ENCODE measurements around the gene PCDHA7. TPM values are rescaled to one million over a fixed set of nuclear protein-coding genes. Genes with fewer than 3 reads are reported as not detected.

Gene PCDHA7, protein sequence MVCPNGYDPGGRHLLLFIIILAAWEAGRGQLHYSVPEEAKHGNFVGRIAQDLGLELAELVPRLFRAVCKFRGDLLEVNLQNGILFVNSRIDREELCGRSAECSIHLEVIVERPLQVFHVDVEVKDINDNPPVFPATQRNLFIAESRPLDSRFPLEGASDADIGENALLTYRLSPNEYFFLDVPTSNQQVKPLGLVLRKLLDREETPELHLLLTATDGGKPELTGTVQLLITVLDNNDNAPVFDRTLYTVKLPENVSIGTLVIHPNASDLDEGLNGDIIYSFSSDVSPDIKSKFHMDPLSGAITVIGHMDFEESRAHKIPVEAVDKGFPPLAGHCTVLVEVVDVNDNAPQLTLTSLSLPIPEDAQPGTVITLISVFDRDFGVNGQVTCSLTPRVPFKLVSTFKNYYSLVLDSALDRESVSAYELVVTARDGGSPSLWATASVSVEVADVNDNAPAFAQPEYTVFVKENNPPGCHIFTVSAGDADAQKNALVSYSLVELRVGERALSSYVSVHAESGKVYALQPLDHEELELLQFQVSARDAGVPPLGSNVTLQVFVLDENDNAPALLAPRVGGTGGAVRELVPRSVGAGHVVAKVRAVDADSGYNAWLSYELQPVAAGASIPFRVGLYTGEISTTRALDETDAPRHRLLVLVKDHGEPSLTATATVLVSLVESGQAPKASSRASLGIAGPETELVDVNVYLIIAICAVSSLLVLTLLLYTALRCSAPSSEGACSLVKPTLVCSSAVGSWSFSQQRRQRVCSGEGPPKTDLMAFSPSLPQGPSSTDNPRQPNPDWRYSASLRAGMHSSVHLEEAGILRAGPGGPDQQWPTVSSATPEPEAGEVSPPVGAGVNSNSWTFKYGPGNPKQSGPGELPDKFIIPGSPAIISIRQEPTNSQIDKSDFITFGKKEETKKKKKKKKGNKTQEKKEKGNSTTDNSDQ
- total RNA-seq (ENCODE audit: low replicate concordance): 0.75 and 1.5 TPM in 2 replicates

DNA sequence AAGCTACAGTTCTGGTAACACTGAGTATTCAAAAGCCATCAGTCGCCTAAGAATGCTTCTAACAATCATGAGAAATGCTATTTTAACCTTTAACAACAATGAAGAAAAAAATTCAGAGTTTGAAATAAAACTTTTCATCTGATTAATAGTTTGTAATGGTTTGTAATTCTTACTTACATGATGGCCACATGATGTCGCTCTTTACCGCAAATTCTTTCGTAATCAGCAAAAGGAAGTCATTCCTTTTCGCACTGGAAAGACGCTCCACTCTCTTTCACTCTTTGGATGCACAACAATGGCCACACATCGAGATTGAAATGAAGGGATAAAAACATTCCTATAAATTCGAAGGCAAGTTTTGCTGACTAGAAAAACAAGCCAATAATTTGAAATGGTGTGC lies at the start of gene PCDHA7:
TSS of gene PCDHA7 (plus strand) at position 277 of the 400 bp plus-strand sequence. CDS start at position 392, 115 bp downstream.

GRCh38 chr5:140785905-140786686 lies 48.0 kb upstream of the PCDHA7 start, which contains the start of gene PCDHA1:
Gene PCDHA1, plus strand, starts transcription at chr5:140786140.

GRCh38 chr5:140794595-140795258 lies 39.3 kb upstream of the PCDHA7 start, which contains the start of gene PCDHA2:
Gene PCDHA2, plus strand, starts transcription at chr5:140794852.

DNA sequence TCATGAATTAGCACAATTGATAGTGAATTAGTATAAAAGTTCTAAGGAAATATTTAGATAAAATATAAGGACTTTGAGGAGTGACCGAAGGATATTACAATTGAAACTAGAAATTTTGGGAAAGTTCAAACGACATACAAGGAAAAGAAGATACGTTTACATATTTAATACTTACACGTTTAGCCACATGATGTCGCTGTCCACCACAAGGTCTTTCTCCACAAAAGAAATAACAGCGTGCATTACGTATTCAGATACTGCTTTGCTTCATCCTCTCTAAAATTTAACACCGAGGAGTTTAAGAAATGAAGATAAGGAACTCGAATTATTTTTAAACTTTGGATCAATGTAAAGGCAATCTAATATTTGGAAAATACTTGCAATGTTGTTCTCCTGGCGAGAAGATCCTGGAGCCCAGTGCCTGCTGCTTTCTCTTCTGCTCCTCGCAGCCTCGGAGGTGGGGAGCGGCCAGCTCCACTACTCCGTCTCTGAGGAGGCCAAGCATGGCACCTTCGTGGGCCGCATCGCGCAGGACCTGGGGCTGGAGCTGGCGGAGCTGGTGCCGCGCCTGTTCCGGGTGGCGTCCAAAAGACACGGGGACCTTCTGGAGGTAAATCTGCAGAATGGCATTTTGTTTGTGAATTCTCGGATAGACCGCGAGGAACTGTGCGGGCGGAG lies 33.1 kb upstream of the PCDHA7 start, which contains the start of gene PCDHA3:
TSS of gene PCDHA3 (plus strand) at position 242 of the 678 bp plus-strand sequence.

DNA sequence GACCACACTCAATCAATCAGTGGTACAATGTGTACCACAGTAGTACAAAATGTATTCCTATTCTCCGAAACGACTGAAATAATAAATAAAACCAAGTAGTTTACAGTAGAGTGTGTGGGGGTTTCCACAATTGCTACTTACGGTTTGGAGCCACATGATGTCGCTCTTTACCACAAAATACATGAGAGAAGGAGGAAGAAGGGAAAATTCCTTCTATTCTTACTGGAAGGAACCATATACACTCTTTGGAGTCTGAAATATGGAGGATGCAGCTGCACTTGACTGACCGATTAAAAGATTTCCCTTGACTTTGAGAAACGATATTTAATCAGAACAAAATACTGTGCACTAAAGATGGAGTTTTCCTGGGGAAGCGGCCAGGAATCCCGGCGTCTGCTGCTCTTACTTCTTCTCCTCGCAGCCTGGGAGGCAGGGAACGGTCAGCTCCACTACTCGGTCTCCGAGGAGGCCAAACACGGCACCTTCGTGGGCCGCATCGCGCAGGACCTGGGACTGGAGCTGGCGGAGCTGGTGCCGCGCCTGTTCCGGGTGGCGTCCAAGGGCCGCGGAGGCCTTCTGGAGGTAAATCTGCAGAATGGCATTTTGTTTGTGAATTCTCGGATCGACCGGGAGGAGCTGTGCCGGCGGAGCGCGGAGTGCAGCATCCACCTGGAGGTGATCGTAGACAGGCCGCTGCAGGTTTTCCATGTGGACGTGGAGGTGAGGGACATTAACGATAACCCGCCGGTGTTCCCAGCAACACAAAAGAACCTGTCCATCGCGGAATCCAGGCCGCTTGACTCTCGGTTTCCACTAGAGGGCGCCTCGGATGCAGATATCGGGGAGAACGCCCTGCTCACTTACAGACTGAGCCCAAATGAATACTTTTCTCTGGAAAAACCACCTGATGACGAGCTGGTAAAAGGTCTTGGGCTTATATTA lies 27.0 kb upstream of the PCDHA7 start, which contains the start of gene PCDHA4:
TSS of gene PCDHA4 (plus strand) at position 235 of the 942 bp plus-strand sequence.

GRCh38 chr5:140821375-140822280 lies 12.4 kb upstream of the PCDHA7 start, which contains the start of gene PCDHA5:
Gene PCDHA5, plus strand, starts transcription at chr5:140821613.

DNA sequence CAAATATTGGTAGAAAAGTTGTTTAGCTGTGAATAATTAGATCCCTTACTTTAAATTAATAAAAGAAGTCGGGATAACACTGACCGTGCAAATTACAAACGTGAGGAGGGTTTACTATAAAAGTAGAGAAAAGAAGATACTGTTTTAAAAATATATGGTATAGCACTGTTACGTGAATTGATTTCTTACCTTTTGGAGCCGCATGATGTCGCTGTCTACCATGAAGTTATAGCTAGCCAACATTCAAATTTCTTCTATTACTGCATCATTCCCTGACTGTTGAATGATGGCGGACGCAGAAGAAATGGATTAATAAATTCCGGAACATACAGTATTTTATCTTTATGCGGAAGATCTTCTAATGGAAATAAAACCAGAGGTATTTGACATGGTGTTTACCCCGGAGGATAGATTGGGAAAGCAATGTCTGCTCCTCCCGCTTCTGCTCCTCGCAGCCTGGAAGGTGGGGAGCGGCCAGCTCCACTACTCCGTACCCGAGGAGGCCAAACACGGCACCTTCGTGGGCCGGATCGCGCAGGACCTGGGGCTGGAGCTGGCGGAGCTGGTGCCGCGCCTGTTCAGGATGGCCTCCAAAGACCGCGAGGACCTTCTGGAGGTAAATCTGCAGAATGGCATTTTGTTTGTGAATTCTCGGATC lies 6.2 kb upstream of the PCDHA7 start, which contains the start of gene PCDHA6:
TSS of gene PCDHA6 (plus strand) at position 257 of the 658 bp plus-strand sequence. CDS start at position 389, 132 bp downstream.

DNA sequence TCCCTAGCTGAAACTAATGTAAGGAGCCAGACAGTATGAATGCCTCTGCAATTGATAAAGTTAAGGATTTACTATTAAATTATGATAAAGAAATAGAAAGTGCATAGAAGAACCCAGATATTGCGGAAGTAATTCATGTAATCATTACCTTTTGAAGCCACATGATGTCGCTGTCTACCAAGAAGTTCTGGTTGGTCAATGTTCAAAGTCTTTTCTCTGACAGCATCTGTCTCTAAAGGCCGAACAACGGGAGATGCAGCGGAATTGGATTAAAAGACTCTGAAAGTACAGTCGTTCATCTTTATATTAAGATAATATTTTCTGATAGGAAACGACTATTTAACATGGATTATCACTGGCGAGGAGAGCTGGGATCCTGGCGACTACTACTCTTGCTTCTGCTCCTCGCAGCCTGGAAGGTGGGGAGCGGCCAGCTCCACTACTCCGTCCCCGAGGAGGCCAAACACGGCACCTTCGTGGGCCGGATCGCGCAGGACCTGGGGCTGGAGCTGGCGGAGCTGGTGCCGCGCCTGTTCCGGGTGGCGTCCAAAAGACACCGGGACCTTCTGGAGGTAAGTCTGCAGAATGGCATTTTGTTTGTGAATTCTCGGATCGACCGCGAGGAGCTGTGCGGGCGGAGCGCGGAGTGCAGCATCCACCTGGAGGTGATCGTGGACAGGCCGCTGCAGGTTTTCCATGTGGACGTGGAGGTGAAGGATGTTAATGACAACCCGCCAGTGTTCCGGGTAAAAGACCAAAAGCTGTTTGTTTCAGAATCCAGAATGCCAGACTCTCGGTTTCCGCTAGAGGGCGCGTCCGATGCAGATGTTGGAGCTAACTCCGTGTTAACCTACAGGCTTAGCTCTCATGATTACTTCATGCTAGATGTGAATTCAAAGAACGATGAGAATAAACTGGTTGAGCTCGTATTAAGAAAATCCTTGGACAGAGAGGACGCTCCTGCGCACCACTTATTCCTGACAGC lies 7.2 kb downstream of the PCDHA7 start, which contains the start of gene PCDHA8:
TSS of gene PCDHA8 (plus strand) at position 210 of the 985 bp plus-strand sequence. CDS start at position 345, 135 bp downstream.

GRCh38 chr5:140848139-140849102 lies 14.4 kb downstream of the PCDHA7 start, which contains the start of gene PCDHA9:
Gene PCDHA9, plus strand, starts transcription at chr5:140848382. Its CDS starts 114 bp downstream, at chr5:140848496.

DNA sequence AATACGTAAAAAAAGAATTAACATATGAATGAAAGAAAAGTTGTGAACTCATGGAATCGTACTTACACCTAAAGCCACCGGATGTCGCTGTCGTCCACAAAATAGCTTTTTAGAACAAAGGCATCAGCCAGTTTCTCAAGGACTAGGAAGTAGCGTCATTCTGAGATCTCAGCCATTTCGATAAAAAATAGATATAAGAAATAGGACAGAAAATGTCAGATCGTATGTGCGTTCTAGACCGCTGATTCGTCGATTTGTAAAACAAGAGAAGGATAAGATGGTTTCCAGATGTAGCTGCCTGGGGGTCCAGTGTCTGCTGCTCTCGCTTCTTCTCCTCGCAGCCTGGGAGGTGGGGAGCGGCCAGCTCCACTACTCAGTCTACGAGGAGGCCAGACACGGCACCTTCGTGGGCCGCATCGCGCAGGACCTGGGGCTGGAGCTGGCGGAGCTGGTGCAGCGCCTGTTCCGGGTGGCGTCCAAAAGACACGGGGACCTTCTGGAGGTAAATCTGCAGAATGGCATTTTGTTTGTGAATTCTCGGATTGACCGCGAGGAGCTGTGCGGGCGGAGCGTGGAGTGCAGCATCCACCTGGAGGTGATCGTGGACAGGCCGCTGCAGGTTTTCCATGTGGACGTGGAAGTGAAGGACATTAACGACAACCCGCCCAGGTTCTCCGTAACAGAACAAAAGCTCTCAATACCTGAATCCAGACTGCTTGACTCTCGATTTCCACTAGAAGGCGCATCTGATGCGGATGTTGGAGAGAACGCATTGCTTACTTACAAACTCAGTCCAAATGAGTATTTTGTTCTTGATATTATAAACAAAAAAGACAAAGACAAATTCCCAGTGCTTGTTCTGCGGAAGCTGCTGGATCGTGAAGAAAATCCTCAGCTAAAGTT lies 22.0 kb downstream of the PCDHA7 start, which contains the start of gene PCDHA10:
TSS of gene PCDHA10 (plus strand) at position 126 of the 903 bp plus-strand sequence. CDS start at position 278, 152 bp downstream.

GRCh38 chr5:140868721-140869554 lies 34.9 kb downstream of the PCDHA7 start, which contains the start of gene PCDHA11:
Gene PCDHA11, plus strand, starts transcription at chr5:140868957. Its CDS starts 147 bp downstream, at chr5:140869104.

